HCT116 (cell line): ENCODE data around the gene CMTM8. TPM values are rescaled to one million over a fixed set of nuclear protein-coding genes. Genes with fewer than 3 reads are reported as not detected.

Experiments used
- ATAC-seq: fragments of 200-7000 bp; cut with Tn5 transposase; 2 replicates; pipeline ENCODE4 v1.9.1; 2020; ENCODE audit warnings: mild to moderate bottlenecking, moderate library complexity
- BruUV-seq: library from RNA; stranded (reverse); fragments of 400-500 nt; replicated peaks from 2 replicates; lab custom pipeline; 2021; lab: Mats Ljungman, UMichigan
- CTCF ChIA-PET: fragments of 300-600 bp; sonication (Branson Sonifier 250); formaldehyde crosslinking; loops from one replicate; lab custom pipeline; 2021; ENCODE audit warnings: antibody characterized with exemption; lab: Charles Lee
- POLR2A ChIA-PET: fragments of 300-600, 350-600 bp; sonication (Branson Sonifier 250); formaldehyde crosslinking; loops from one replicate; lab custom pipeline; 2021; ENCODE audit warnings: antibody characterized with exemption; lab: Charles Lee
- RAD21 ChIA-PET, 2 experiments: fragments of 300-600 bp; sonication (Branson Sonifier 250); formaldehyde crosslinking; loops; one replicate each; lab custom pipeline; 2023; ENCODE audit warnings: low total read pairs in 2 of 2; ENCODE audit not compliant: uncharacterized antibody in 2 of 2, unreplicated experiment in 2 of 2, low non-redundant PET in 1 of 2; lab: Charles Lee
- DNase-seq: peaks from one replicate; pipeline ENCODE4 v3.0.0-alpha.2; 2010; ENCODE audit warnings: low read depth, low spot score
- H2AFZ ChIP-seq: fragments of 200-600 bp; shearing (Covaris generic), sonication (generic); 2 replicates; pipeline ENCODE4 v1.6.1; 2017; ENCODE audit warnings: low read depth, mixed run types, mixed read lengths, antibody characterized with exemption, low read length; ENCODE audit not compliant: poor library complexity, severe bottlenecking
- H3K27ac ChIP-seq: 2 replicates; pipeline ENCODE4 v1.5.1; 2012; ENCODE audit warnings: low read depth, low read length
- H3K27me3 ChIP-seq: fragments of 200-600 bp; sonication (generic); 2 replicates; pipeline ENCODE4 v1.6.1; 2016; ENCODE audit warnings: mixed run types, low read length, mixed read lengths; ENCODE audit not compliant: insufficient read depth
- H3K36me3 ChIP-seq, 2 experiments: fragments of 200-500 bp in 1 of 2; fragments of 200-600 bp in 1 of 2; sonication (Bioruptor generic) in 1 of 2; sonication (generic) in 1 of 2; 2 replicates each; pipeline versions ENCODE4 v1.5.1 to v1.6.1; 2014 to 2016; ENCODE audit warnings: low read length in 2 of 2, inconsistent platforms in 1 of 2, mixed read lengths in 1 of 2, mixed run types in 1 of 2; ENCODE audit not compliant: insufficient read depth in 2 of 2, control insufficient read depth in 1 of 2
- H3K4me1 ChIP-seq, 2 experiments: fragments of 200-600 bp in 1 of 2; sonication (generic) in 1 of 2; 2 replicates each; pipeline versions ENCODE4 v1.5.1 to v1.6.1; 2012 to 2017; ENCODE audit warnings: low read length in 2 of 2, inconsistent platforms in 1 of 2, mild to moderate bottlenecking in 1 of 2, mixed read lengths in 1 of 2, mixed run types in 1 of 2, moderate library complexity in 1 of 2; ENCODE audit not compliant: insufficient read depth in 2 of 2, control insufficient read depth in 1 of 2
- H3K4me2 ChIP-seq: fragments of 200-600 bp; sonication (generic); 2 replicates; pipeline ENCODE4 v1.6.1; 2017; ENCODE audit warnings: mixed run types, low read length, mixed read lengths
- H3K4me3 ChIP-seq, 2 experiments: fragments of 200-600 bp in 1 of 2; sonication (generic) in 1 of 2; replicated peaks in 1 of 2; 2 replicates each; pipeline ENCODE4 v1.5.1; 2011 to 2016; ENCODE audit warnings: low read length in 2 of 2, control low read depth in 1 of 2, low read depth in 1 of 2, mild to moderate bottlenecking in 1 of 2, mixed read lengths in 1 of 2, mixed run types in 1 of 2
- H3K79me2 ChIP-seq: fragments of 200-600 bp; sonication (generic); 2 replicates; pipeline ENCODE4 v1.6.1; 2017; ENCODE audit warnings: mild to moderate bottlenecking, mixed run types, low read length, moderate library complexity, mixed read lengths; ENCODE audit not compliant: insufficient read depth
- H3K9ac ChIP-seq: fragments of 200-600 bp; sonication (generic); 2 replicates; pipeline ENCODE4 v1.6.1; 2016; ENCODE audit warnings: low read length, mixed read lengths
- H3K9me2 ChIP-seq: fragments of 200-600 bp; sonication (generic), shearing (Covaris generic); 2 replicates; pipeline ENCODE4 v1.6.1; 2017; ENCODE audit warnings: mixed run types, mild to moderate bottlenecking, moderate library complexity; ENCODE audit not compliant: insufficient read depth
- H3K9me3 ChIP-seq, 2 experiments: fragments of 200-500 bp in 1 of 2; fragments of 200-600 bp in 1 of 2; sonication (Bioruptor generic) in 1 of 2; sonication (generic) in 1 of 2; 2 replicates each; pipeline ENCODE4 v1.6.1; 2014 to 2017; ENCODE audit warnings: low read length in 2 of 2, mixed read lengths in 2 of 2, inconsistent platforms in 1 of 2, low read depth in 1 of 2, mild to moderate bottlenecking in 1 of 2, mixed run types in 1 of 2, moderate library complexity in 1 of 2; ENCODE audit not compliant: control insufficient read depth in 1 of 2, insufficient read depth in 1 of 2
- H4K20me1 ChIP-seq: fragments of 200-600 bp; sonication (generic), shearing (Covaris generic); 2 replicates; pipeline ENCODE4 v1.6.1; 2017; ENCODE audit warnings: mixed run types, mild to moderate bottlenecking, moderate library complexity; ENCODE audit not compliant: insufficient read depth
- ATF3 ChIP-seq: IDR thresholded peaks from 2 replicates; pipeline ENCODE4 v1.6.1; 2012
- CBX3 ChIP-seq: IDR thresholded peaks from 2 replicates; pipeline ENCODE4 v1.6.1; 2012; ENCODE audit warnings: low read depth
- CEBPB ChIP-seq: IDR thresholded peaks from 2 replicates; pipeline ENCODE4 v1.6.1; 2012; ENCODE audit warnings: low read depth
- CTCF ChIP-seq, 3 experiments: fragments of 200-600 bp in 1 of 3; sonication (generic) in 1 of 3; IDR thresholded peaks in 2 of 3; conservative IDR thresholded peaks in 1 of 3; 2 replicates each; pipeline ENCODE4 v1.5.1; 2012 to 2017; ENCODE audit warnings: low read depth in 2 of 3, low read length in 2 of 3, antibody characterized with exemption in 1 of 3, borderline replicate concordance in 1 of 3, control low read depth in 1 of 3, mild to moderate bottlenecking in 1 of 3, mixed read lengths in 1 of 3, mixed run types in 1 of 3, moderate library complexity in 1 of 3; ENCODE audit not compliant: insufficient read depth in 1 of 3
- EGR1 ChIP-seq: IDR thresholded peaks from 2 replicates; pipeline ENCODE4 v1.6.1; 2012; ENCODE audit warnings: low read depth
- EZH2phosphoT487 ChIP-seq: fragments of 200-600 bp; IDR thresholded peaks from 2 replicates; pipeline ENCODE4 v1.6.1; 2018; ENCODE audit warnings: antibody characterized with exemption, borderline replicate concordance
- MAX ChIP-seq: IDR thresholded peaks from 2 replicates; pipeline ENCODE4 v1.6.1; 2012
- RAD21 ChIP-seq: IDR thresholded peaks from 2 replicates; pipeline ENCODE4 v1.6.1; 2012; ENCODE audit warnings: low read depth, mild to moderate bottlenecking
- SP1 ChIP-seq: IDR thresholded peaks from 2 replicates; pipeline ENCODE4 v1.6.1; 2012; ENCODE audit warnings: low read depth
- YY1 ChIP-seq: IDR thresholded peaks from 2 replicates; pipeline ENCODE4 v1.6.1; 2011; ENCODE audit warnings: low read length, low read depth, moderate library complexity, mild to moderate bottlenecking; ENCODE audit not compliant: insufficient replicate concordance; ENCODE audit errors: extremely low read depth
- ZBTB33 ChIP-seq: IDR thresholded peaks from 2 replicates; pipeline ENCODE4 v1.6.1; 2011; ENCODE audit warnings: mild to moderate bottlenecking, low read length, moderate library complexity; ENCODE audit not compliant: insufficient replicate concordance; ENCODE audit errors: extremely low read depth
- intact Hi-C: fragments of 100-400 bp; cut with micrococcal nuclease; formaldehyde crosslinking; loops from 2 replicates; pipeline ENCODE4 v1.10.0; 2022
- total RNA-seq: library from RNA; stranded (reverse); gene quantifications from one replicate; pipeline ENCODE4 v1.2.1, GENCODE V29; 2021; ENCODE audit not compliant: unreplicated experiment

The CMTM8 gene
- total RNA-seq, 1 experiment from 2014 or later: 19.4 TPM

- no peak overlapping the region for H3K4me2 ChIP-seq
- no peaks in the 10 kb centered on the region for H3K27me3 ChIP-seq
- ChIA-PET RAD21 (no interaction called here), CTCF (no interaction called here), POLR2A (no interaction called here)
- intact Hi-C loops: no loop called here
- no peak overlapping the region for H3K4me3 ChIP-seq
- H2AFZ ChIP-seq: no peak overlapping the region
- no peak for DNase-seq
- H4K20me1 ChIP-seq: no peaks in the 10 kb centered on the region
- no peak overlapping the region for H3K9ac ChIP-seq
- no peak; the same call in 1 of the 2 replicates for ATAC-seq
- H3K9me3 ChIP-seq: no peaks in the 10 kb centered on the region
- H3K79me2 ChIP-seq: no peaks in the 10 kb centered on the region
- peaks cover 0 to 10% of the 10 kb centered on the region in 2 experiments; a peak in 1 of 4 replicates for H3K4me1 ChIP-seq
- H3K9me2 ChIP-seq: no peaks in the 10 kb centered on the region
- BruUV-seq: no TSS peak
- H3K36me3 ChIP-seq: no peaks in the 10 kb centered on the region
- TF ChIP-seq EZH2phosphoT487 (no peak), RAD21 (no peak), CTCF (IDR thresholded peaks at IDR 0.05 in 2 of 3, conservative IDR thresholded peaks at IDR 0.05 in 1 of 3; ENCODE audit: borderline replicate concordance in 1 of 3, insufficient read depth in 1 of 3, low read depth in 2 of 3, low read length in 2 of 3) (no peak), CBX3 (no peak), EGR1 (no peak), CEBPB (no peak), MAX (no peak)
- H3K27ac ChIP-seq: no peak overlapping the region
These were observed 144.7 kb downstream of the CMTM8 start for GRCh38 chr3:32383136-32383711.

GRCh38 chr3:32384938-32385337 is 146.5 kb downstream of the CMTM8 start:
- H3K9me3 ChIP-seq: no peaks in the 10 kb centered on the region
- intact Hi-C loops: no loop called here
- no peaks in the 10 kb centered on the region for H4K20me1 ChIP-seq
- H3K79me2 ChIP-seq: no peaks in the 10 kb centered on the region
- no peak overlapping the region for H2AFZ ChIP-seq
- H3K4me3 ChIP-seq: no peak overlapping the region
- BruUV-seq: no TSS peak
- H3K9me2 ChIP-seq: no peaks in the 10 kb centered on the region
- no peak overlapping the region for H3K4me2 ChIP-seq
- H3K36me3 ChIP-seq: no peaks in the 10 kb centered on the region
- DNase-seq (no peak), ATAC-seq (no peak)
- CTCF ChIA-PET: no interaction called here
- H3K4me1 ChIP-seq: peaks cover 0 to 17% of the 10 kb centered on the region in 2 experiments; a peak in 1 of 4 replicates
- RAD21 ChIA-PET: no interaction called here
- no peak overlapping the region for H3K27ac ChIP-seq
- no peaks in the 10 kb centered on the region for H3K27me3 ChIP-seq
- POLR2A ChIA-PET: no interaction called here
- H3K9ac ChIP-seq: no peak overlapping the region
- TF ChIP-seq RAD21 (no peak), CBX3 (no peak), ZBTB33 (no peak), SP1 (no peak), YY1 (no peak), ATF3 (no peak), CTCF (IDR thresholded peaks at IDR 0.05 in 2 of 3, conservative IDR thresholded peaks at IDR 0.05 in 1 of 3; ENCODE audit: borderline replicate concordance in 1 of 3, insufficient read depth in 1 of 3, low read depth in 2 of 3, low read length in 2 of 3) (no peak)
